Measurements from ENCODE around the gene FMO1. TPM values are rescaled to one million over a fixed set of nuclear protein-coding genes. Genes with fewer than 3 reads are reported as not detected.

The FMO1 gene
- total RNA-seq, 1 donor from 2014 or later = 0.49 TPM

DNA sequence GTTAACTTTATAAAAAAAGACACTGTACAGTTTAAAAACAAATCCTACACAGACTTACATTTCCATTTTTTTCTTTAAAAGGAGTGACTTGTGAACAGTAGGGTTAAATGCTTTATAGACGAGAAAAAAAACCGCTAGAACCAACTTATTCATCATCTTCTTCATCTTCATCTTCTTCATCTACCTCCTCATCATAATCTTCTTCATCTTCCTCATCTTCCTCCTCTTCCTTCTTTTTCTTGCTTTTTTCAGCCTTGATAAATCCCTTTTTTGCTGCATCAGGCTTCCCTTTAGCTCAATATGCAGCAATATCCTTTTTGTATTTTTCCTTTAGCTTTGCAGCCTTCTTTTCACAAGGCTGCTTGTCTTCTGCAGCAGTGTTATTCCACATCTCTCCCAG, 22.5 kb downstream of the FMO1 start:
- Histone ChIP-seq H3K4me1 (no peaks in the 10 kb centered on the region), H3K27me3 (ENCODE audit: low read depth) (no peaks in the 10 kb centered on the region), H3K9me3 (replicated peaks) (no peaks in the 10 kb centered on the region), H3K36me3 (no peaks in the 10 kb centered on the region), H3K4me3 (no peak overlapping the region), H3K27ac (replicated peaks) (no peak overlapping the region)
- intact Hi-C loops (cut with micrococcal nuclease) = no loop called here
- TF ChIP-seq, protein P1, sequence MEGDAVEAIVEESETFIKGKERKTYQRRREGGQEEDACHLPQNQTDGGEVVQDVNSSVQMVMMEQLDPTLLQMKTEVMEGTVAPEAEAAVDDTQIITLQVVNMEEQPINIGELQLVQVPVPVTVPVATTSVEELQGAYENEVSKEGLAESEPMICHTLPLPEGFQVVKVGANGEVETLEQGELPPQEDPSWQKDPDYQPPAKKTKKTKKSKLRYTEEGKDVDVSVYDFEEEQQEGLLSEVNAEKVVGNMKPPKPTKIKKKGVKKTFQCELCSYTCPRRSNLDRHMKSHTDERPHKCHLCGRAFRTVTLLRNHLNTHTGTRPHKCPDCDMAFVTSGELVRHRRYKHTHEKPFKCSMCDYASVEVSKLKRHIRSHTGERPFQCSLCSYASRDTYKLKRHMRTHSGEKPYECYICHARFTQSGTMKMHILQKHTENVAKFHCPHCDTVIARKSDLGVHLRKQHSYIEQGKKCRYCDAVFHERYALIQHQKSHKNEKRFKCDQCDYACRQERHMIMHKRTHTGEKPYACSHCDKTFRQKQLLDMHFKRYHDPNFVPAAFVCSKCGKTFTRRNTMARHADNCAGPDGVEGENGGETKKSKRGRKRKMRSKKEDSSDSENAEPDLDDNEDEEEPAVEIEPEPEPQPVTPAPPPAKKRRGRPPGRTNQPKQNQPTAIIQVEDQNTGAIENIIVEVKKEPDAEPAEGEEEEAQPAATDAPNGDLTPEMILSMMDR (IDR thresholded peaks at IDR 0.05; ENCODE audit: borderline replicate concordance) = no peak
- no peak for DNase-seq

DNA sequence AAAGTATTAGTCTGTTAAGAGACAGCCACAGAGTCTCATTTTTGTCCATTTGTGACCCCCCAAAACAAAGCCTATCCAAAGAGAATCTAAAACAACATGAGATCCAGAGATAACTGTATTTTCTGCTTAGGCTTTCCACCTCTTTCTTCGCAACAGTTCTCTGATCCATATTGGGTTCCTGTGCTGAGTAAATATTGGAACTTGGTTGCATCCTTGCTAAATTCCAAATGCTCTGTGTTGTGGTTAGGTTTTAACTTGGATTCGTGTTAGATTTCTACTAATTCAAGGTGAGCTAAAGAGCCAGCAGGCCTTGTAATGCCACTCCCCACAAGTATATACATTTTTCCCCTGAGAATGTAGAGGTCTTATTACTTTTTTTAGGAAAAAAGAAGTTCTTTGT, 29.2 kb downstream of the FMO1 start:
- no peaks in the 10 kb centered on the region for H3K36me3 ChIP-seq
- DNase-seq = no peak
- peaks cover 6% of the 10 kb centered on the region for H3K27me3 ChIP-seq (ENCODE audit: low read depth)
- TF ChIP-seq, protein P1 (IDR thresholded peaks at IDR 0.05; ENCODE audit: borderline replicate concordance) = no peak
- intact Hi-C loops (cut with micrococcal nuclease) = no loop called here
- H3K4me1 ChIP-seq = no peaks in the 10 kb centered on the region
- H3K4me3 ChIP-seq = no peak overlapping the region
- H3K9me3 ChIP-seq (replicated peaks) = no peaks in the 10 kb centered on the region
- H3K27ac ChIP-seq (replicated peaks) = no peak overlapping the region

DNA sequence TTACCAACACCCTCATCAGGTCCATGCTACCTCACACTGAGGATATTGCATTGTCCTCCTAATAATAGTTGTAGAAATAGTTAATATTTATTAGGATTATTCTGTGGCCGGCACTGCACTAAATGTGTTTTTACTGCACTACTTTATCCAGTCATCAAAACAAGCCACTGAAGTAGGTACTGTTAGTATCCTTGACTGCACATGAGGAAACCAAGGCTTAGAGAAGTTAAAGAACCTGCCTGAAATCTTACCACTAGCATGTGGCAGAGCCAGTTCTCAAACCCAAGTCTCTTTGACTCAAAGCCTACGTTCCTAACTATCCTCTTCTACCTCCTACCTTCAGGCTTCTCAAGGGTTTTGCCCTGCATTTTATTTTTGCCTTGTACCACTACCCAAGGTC, 30.9 kb downstream of the FMO1 start:
- no peaks in the 10 kb centered on the region for H3K9me3 ChIP-seq (replicated peaks)
- no peak overlapping the region for H3K4me3 ChIP-seq
- intact Hi-C loops (cut with micrococcal nuclease) = no loop called here
- TF ChIP-seq, protein P1 (IDR thresholded peaks at IDR 0.05; ENCODE audit: borderline replicate concordance) = no peak
- H3K27ac ChIP-seq (replicated peaks) = no peak overlapping the region
- DNase-seq = no peak
- H3K4me1 ChIP-seq = no peaks in the 10 kb centered on the region
- H3K27me3 ChIP-seq (ENCODE audit: low read depth) = peaks cover 7% of the 10 kb centered on the region
- no peaks in the 10 kb centered on the region for H3K36me3 ChIP-seq

DNA sequence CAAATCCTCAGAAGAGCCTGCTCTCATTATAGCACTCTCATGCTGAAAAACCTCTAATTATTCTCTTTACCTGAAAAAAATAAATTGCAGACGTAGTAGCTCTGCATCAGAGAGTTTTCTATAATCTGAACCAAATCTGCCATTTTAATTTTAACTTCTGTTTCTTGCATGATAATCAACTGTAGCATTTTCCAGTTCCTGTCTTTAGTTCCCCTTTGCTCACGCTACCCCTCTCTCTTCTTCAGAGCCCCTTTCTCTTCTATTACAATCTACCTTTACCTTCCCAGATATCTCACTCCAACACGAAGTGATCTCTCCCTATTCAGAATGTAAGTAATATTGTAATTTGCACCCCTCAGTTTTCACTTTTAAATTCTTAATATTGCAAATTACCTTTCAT, 31.4 kb downstream of the FMO1 start:
- Histone ChIP-seq H3K9me3 (replicated peaks) (no peaks in the 10 kb centered on the region), H3K4me1 (no peaks in the 10 kb centered on the region), H3K27me3 (ENCODE audit: low read depth) (peaks cover 11% of the 10 kb centered on the region), H3K36me3 (no peaks in the 10 kb centered on the region), H3K4me3 (no peak overlapping the region), H3K27ac (replicated peaks) (no peak overlapping the region)
- TF ChIP-seq, protein P1 (IDR thresholded peaks at IDR 0.05; ENCODE audit: borderline replicate concordance) = no peak
- intact Hi-C loops (cut with micrococcal nuclease) = no loop called here
- no peak for DNase-seq

DNA sequence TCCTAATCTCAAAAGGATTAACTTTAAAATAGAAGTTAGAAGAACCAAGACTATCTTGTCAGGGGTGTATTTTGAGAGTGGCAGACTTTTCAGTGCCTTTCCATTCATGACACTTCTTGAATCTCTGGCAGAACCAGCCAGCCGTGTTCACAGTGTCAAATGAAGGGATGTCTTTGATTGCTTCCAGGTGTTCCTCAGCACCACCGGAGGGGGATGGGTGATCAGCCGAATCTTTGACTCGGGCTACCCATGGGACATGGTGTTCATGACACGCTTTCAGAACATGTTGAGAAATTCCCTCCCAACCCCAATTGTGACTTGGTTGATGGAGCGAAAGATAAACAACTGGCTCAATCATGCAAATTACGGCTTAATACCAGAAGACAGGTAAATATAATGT, 32.3 kb downstream of the FMO1 start:
- peaks cover 14% of the 10 kb centered on the region for H3K27me3 ChIP-seq (ENCODE audit: low read depth)
- DNase-seq = no peak
- TF ChIP-seq, protein P1 (IDR thresholded peaks at IDR 0.05; ENCODE audit: borderline replicate concordance) = no peak
- no peaks in the 10 kb centered on the region for H3K4me1 ChIP-seq
- H3K27ac ChIP-seq (replicated peaks) = no peak overlapping the region
- H3K36me3 ChIP-seq = no peaks in the 10 kb centered on the region
- no peaks in the 10 kb centered on the region for H3K9me3 ChIP-seq (replicated peaks)
- no peak overlapping the region for H3K4me3 ChIP-seq
- intact Hi-C loops (cut with micrococcal nuclease) = no loop called here
